Stimulated activated CD4-positive, alpha-beta T cell treated with anti-CD3 and anti-CD28 coated beads, Interleukin-12 subunit alpha, Interleukin-12 subunit beta, amount 100 ng/mL, for 24 hours (primary cell): ENCODE data around the gene OR2T6.
"Not testable (repeated sequence)": the region's sequence is repeated elsewhere in the genome, so short reads cannot be mapped to it uniquely, and the experiment has no call there.

Experiments
- DNase-seq, 2 experiments: peaks; one replicate each; pipeline ENCODE4 v3.0.0-alpha.2; 2020; ENCODE audit warnings: low read depth in 2 of 2

The OR2T6 gene

DNA sequence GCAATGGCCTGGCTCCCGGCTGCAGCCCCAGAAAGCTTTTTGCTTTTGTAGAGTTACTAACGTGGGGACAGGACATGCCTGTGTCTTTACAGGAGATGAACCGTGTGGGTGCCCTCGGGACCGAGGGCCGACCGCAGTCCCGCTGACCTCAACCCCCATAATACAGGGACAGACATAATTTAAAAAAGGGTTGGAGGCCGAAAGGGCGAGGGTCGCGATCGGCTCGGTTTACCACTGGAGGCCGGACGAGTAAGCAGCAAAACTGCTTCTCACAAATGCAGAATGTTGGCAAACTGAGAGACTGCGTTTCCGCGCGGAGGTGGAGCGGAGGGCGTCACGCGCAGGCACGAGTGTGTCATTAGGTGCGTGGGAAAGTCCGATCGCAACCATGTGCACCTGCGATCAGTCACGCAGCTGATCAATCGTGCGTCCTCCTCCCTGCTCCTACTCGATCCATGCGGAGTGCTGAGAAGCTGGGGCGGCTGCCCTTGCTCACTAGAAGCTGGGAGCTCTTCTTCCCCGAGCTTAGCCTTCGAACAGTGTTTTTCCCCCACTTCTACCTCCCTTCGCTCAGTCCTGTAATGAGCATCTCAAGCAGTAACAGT is 58.4 kb downstream of the OR2T6 start:
- not testable (repeated sequence) for DNase-seq

DNA sequence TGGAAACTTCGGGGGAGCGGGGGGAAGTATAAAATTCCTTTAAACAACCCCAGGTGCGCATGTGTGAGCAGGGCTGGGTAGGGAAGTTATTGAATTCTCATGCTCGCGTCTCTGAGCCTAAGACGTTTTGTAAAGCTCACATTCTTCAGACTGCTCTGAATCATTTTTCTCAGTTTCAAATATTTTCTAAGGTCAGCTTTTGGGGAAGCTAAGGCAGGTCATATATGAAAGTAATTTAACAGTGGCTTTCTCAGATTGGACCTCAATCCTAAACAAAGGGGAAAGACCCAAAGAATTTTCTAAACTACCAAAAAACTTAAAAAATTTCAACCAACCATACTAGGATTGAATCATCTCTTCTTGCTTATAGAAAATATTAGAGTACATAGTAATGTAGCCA is 59.4 kb downstream of the OR2T6 start:
- not testable (repeated sequence) for DNase-seq

DNA sequence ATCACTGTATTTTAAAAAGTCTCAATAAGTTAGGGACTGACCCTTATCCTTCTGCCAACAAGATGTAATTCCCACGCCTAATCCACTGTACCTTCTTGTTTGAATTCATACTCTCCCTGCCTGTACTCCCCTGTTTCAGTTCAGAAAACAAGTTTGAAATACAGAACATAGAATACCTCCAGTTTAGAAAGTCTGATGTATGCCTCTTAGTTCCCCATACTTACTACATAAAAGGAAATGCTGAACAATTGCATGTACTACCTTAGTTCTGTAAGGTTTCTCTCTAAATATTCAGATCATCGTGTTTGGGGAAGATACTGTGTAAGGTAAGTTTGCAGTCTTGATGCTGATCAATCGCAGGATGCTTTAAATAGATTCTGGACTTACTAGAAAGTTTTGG is 60.8 kb downstream of the OR2T6 start:
- not testable (repeated sequence) for DNase-seq

DNA sequence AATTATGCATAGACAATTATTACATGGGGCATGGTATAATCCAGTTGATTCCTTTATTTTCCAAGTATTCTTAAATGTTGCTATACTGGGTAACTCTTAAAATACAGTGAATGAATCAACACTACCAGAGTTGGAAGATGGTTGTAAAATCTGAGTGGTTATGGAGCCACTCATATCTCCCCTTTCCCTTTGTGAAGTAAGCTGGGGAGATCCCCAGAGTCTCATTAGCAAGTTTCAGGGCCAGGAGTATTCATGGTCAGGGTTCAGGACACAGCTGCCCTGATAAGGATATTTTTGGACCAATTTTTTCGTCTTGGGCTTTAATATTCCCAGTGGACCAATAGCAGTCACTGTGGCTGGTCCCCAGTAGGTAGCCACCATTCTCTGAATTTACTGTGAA is 63.1 kb downstream of the OR2T6 start:
- not testable (repeated sequence) for DNase-seq

DNA sequence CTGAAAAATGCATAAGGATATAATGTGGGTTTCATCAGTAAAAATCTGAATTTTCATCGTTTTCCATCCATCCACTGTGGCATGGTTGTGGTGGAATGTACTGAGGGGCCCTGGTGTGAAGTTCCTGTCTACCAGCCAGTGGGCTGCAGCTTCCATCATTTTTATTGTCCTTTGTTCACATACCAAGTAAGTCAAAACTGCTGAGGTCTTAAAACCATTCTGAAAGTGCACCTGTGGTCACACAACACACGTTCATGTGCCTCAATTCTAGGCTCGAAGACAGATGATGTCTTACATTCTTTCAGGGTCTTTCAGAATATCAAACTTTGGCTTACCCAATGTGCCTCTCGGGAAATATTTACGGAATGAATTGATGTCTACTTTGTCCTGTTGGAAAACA is 63.7 kb downstream of the OR2T6 start:
- not testable (repeated sequence) for DNase-seq
